IPS-11a (cell line): Measurements from ENCODE around the gene IL17REL.

Experiments used
- H3K4me3 ChIP-seq: one replicate; pipeline ENCODE4 v1.5.1; 2013; ENCODE audit warnings: low read depth, low read length, control low read depth

IL17REL gene

GRCh38 chr22:50027639-50028537 lies 15.3 kb upstream of the IL17REL start:
- H3K4me3 ChIP-seq, result no peak overlapping the region

- no peak overlapping the region for H3K4me3 ChIP-seq
Measured at GRCh38 chr22:50025993-50026392, 13.4 kb upstream of the IL17REL start.

- H3K4me3 ChIP-seq, result no peak overlapping the region
Measured at GRCh38 chr22:50022171-50022819, 9.7 kb upstream of the IL17REL start.

GRCh38 chr22:50020606-50021005 lies 8.0 kb upstream of the IL17REL start:
- H3K4me3 ChIP-seq, result no peak overlapping the region

GRCh38 chr22:50019316-50019715 lies 6.8 kb upstream of the IL17REL start:
- H3K4me3 ChIP-seq, result no peak overlapping the region

- no peak overlapping the region for H3K4me3 ChIP-seq
Measured at GRCh38 chr22:50018608-50019285, 6.2 kb upstream of the IL17REL start.

- no peak overlapping the region for H3K4me3 ChIP-seq
Measured at GRCh38 chr22:50017701-50018224, 5.2 kb upstream of the IL17REL start.

GRCh38 chr22:50016988-50017700 lies 4.6 kb upstream of the IL17REL start:
- H3K4me3 ChIP-seq, result no peak overlapping the region

- H3K4me3 ChIP-seq, result no peak overlapping the region
Measured at GRCh38 chr22:50016308-50016987, 3.9 kb upstream of the IL17REL start.

GRCh38 chr22:50015451-50016307 lies 3.1 kb upstream of the IL17REL start:
- no peak overlapping the region for H3K4me3 ChIP-seq

GRCh38 chr22:50014655-50015401 lies 2.3 kb upstream of the IL17REL start:
- H3K4me3 ChIP-seq, result no peak overlapping the region

- H3K4me3 ChIP-seq, result no peak overlapping the region
Measured at GRCh38 chr22:50014053-50014501, 1.5 kb upstream of the IL17REL start.

- H3K4me3 ChIP-seq, result no peak overlapping the region
Measured at GRCh38 chr22:50011447-50012210, 936 bp downstream of the IL17REL start.

- no peak overlapping the region for H3K4me3 ChIP-seq
Measured at GRCh38 chr22:50010676-50011446, 1.7 kb downstream of the IL17REL start.

- no peak overlapping the region for H3K4me3 ChIP-seq
Measured at GRCh38 chr22:50009765-50010675, 2.5 kb downstream of the IL17REL start.

- no peak overlapping the region for H3K4me3 ChIP-seq
Measured at GRCh38 chr22:50009251-50009650, 3.3 kb downstream of the IL17REL start.
